Heart left ventricle (tissue), 13 donors: ENCODE data around the gene SH3RF3.

Experiments used
- POLR2A ChIP-seq, 2 donors: fragments of 450-650 bp; IDR thresholded peaks; one replicate each; pipeline ENCODE4 v1.6.1; 2017; ENCODE audit warnings: antibody characterized with exemption in 2 of 2, mild to moderate bottlenecking in 2 of 2, moderate library complexity in 2 of 2
- TF ChIP-seq, protein P1 (sequence below), 12 donors: fragments of 200-600 bp; sonication (generic) in 4 of 12; IDR thresholded peaks; one replicate each; pipeline versions ENCODE4 v1.5.0 to v1.8.0; 2018 to 2022; ENCODE audit warnings: antibody characterized with exemption in 12 of 12, mild to moderate bottlenecking in 5 of 12
- donor health status: ischemic (EF 13 %, LVEDD 7.1; RV severe dilation, severe dysfunction).
- donor health status: DM: no; HTN: yes; CAD: no.
- donor health status: DM: no; HTN: no; CAD: no.
- donor health status: ischemic (EF 25% LVEDD 6.9; RV normal size, moderate dysfunction).
- donor health status: ischemic (EF 25% LVEDD 5.7; RV mildly dilated, moderate dysfunction).
- donor health status: ischemic (EF 35%, LVEDD 5.7; RV mildly dilated, moderate dysfunction).
- donor health status: nonischemic (EF 11% LVEDD 7.7; RV severe dilation, severe dysfunction).
- donor health status: DM: yes; HTN: yes; CAD: no.
- donor health status: PGD.
- donor health status: ischemic (EF 29% LVEDD 5.4; RV normal size, mild dysfunction).
- donor health status: nonischemic (EF 23%, LVEDD 6.1; RV moderate dilation, normal function).

- TF ChIP-seq, protein P1, sequence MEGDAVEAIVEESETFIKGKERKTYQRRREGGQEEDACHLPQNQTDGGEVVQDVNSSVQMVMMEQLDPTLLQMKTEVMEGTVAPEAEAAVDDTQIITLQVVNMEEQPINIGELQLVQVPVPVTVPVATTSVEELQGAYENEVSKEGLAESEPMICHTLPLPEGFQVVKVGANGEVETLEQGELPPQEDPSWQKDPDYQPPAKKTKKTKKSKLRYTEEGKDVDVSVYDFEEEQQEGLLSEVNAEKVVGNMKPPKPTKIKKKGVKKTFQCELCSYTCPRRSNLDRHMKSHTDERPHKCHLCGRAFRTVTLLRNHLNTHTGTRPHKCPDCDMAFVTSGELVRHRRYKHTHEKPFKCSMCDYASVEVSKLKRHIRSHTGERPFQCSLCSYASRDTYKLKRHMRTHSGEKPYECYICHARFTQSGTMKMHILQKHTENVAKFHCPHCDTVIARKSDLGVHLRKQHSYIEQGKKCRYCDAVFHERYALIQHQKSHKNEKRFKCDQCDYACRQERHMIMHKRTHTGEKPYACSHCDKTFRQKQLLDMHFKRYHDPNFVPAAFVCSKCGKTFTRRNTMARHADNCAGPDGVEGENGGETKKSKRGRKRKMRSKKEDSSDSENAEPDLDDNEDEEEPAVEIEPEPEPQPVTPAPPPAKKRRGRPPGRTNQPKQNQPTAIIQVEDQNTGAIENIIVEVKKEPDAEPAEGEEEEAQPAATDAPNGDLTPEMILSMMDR (IDR thresholded peaks at IDR 0.05): no peak
- no peak for TF ChIP-seq POLR2A (IDR thresholded peaks at IDR 0.05)
These were observed 382.2 kb downstream of the SH3RF3 start for GRCh38 chr2:109511168-109511567.
